GM19463 (cell line): Measurements from ENCODE around the gene PRICKLE3.
A peak's percentile ranks its signal among the peaks of the same experiment; 100 is the strongest.

ENCODE experiments used
- ATAC-seq: cut with Tn5 transposase; IDR thresholded peaks from one replicate; pipeline ENCODE4 v1.9.1; 2021; ENCODE audit warnings: mild to moderate bottlenecking, moderate library complexity; ENCODE audit not compliant: unreplicated experiment

PRICKLE3 gene

GRCh38 chrX:49186125-49187027, at the start of gene PRICKLE3:
PRICKLE3 (minus strand) TSS chrX:49186373; CDS start chrX:49186297, 76 bp downstream.
- peak; percentile 25 for ATAC-seq

GRCh38 chrX:49233887-49234555, 47.8 kb upstream of the PRICKLE3 start:
- no peak for ATAC-seq

DNA sequence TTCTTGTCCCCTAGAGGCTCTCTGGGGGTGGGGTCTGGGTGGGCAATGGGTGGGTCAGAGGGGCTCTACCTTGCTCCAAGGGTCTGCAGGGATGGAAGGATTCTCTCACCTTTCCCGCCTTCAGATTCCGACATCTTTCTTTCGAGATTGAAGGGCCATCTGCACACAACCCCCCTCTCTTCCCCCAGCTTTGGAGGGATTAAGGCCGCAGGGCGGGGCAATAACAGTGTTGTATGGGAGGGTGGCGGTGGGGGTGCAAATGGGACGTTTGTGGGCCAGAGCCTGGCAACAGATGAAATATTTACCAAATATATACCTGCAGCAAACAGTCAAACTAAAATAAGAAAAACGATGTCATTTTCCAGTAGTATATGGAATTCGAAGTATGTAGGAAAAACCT, 47.0 kb upstream of the PRICKLE3 start, which contains the start of gene CACNA1F:
TSS of gene CACNA1F (minus strand) at position 165 of the 400 bp plus-strand sequence. CDS start at position 134, 31 bp downstream.
- no peak for ATAC-seq

- no peak for ATAC-seq
Measured at GRCh38 chrX:49232525-49232924, 46.4 kb upstream of the PRICKLE3 start.

- no peak for ATAC-seq
Measured at GRCh38 chrX:49231333-49232000, 45.3 kb upstream of the PRICKLE3 start.

- peak; percentile 60 for ATAC-seq
Measured at GRCh38 chrX:49230500-49231232, 44.5 kb upstream of the PRICKLE3 start.

DNA sequence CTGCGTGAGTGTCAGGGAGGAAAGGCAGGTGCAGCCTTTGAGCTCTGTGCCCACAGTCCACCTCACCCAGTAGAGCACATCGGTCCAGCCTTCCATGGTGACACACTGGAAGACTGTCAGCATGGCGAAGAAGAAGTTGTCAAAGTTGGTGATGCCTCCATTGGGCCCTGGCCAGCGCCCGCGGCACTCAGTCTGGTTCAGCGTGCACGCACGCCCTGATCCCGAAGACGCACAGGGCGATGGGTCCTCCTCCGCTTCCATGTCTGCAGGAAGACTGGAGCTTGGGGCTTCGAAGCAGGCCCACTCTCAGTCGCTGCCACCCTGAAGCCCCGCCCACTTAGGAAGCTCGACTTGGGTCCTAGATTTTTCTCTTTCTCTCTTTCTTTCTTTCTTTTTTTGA, 42.0 kb upstream of the PRICKLE3 start:
- ATAC-seq = no peak

GRCh38 chrX:49227726-49228125, 41.6 kb upstream of the PRICKLE3 start:
- ATAC-seq = no peak

- ATAC-seq = no peak
Measured at GRCh38 chrX:49226946-49227345, 40.8 kb upstream of the PRICKLE3 start.

GRCh38 chrX:49225858-49226257, 39.7 kb upstream of the PRICKLE3 start:
- no peak for ATAC-seq

DNA sequence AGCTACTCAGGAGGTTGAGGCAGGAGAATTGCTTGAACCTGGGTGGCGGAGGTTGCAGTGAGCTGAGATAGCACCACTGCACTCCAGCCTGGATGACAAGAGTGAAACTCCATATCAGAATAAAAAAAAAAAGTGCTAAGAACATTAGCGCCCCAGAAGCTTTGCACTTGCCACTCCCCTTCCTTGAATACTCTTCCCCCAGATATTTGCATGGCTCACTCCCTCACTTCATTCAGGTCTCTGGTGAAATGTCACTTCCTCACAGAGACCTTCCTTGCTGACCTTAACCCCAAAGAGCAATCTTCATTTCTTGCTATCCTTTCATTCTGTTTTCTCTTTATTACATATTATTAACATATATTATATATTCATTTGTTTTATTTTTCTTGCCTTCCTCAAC, 35.7 kb upstream of the PRICKLE3 start:
- ATAC-seq = no peak

GRCh38 chrX:49220100-49220499, 33.9 kb upstream of the PRICKLE3 start:
- no peak for ATAC-seq

DNA sequence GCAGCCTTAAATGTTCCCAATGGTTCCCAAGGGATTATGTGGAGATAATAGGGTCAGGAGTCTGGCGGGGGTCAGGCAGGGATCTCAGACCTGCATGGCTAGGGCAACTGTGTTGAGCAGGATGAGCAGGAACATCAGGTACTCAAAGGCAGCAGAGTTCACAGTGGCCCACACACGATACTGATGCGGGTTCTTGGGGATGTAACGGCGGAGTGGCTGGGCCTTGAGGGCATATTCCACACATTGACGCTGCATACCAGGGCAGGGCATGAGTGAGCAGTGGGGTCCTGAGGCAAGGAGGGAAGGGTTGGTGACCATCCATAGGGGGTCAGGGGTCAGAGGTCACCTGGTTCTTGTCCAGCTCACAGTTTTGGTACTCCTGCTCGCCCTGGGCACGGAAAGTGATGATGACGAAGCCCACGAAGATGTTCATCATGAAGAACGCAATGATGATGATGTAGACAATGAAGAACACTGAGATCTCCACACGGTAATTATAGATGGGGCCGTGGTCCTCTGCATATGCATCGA, 28.9 kb upstream of the PRICKLE3 start:
- ATAC-seq = no peak

DNA sequence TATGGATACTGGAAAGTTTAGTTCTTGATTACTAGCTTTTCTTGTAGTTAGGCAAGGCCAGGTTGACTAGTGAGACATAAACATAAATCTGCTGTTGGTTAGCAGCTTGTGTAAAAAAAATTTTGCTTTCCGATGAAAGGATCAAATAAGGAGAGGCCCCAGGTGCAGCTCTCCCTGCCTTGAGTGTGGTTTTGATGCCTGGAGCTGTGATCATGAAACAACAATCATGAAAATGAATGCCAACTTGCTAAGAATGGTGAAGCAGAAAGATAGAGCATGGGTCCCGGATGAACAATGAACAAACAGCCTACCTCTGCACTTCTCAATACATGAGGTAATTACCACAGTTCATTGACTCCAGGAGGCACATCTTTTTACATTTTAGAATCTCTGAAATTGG, 28.2 kb upstream of the PRICKLE3 start:
- ATAC-seq = no peak

DNA sequence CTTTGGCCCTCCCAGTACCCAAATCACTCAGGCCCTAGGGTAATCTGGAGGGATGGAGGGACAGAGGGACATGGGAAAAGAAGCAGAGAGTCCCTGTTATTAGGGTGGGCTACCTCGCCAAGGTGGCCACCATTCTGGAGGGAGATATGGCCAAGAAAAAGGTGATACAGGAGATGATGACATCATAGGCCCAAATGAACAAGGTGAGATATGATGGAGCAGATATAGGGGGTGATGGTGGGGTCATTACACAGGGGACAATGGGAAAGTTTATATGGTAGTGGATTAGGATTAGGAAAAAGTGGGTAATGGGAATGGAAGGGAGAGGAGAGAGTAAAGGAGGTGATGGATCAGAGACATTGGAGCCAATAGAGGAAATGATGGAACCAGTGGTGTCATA, 26.7 kb upstream of the PRICKLE3 start:
- ATAC-seq = no peak

- ATAC-seq = no peak
Measured at GRCh38 chrX:49212209-49212608, 26.0 kb upstream of the PRICKLE3 start.

DNA sequence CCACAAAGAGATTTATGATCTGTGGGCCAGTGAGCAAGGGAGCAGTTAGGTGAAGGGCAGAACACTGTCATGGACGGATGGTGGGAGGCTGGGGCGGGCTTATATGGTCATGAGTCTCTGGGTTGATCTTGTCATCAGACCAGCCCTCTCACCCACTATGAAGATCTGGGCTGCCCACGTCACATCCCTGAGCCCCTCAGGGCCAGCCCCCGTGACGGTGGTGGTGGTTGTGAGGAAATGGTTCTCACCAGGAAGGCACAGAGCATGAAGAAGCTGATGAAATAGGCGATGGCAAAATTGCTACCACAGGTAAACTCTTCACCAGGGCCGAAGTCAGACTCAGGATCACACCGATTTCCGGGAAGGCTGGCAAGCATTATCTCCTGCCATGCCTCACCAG, 24.9 kb upstream of the PRICKLE3 start:
- ATAC-seq = no peak

DNA sequence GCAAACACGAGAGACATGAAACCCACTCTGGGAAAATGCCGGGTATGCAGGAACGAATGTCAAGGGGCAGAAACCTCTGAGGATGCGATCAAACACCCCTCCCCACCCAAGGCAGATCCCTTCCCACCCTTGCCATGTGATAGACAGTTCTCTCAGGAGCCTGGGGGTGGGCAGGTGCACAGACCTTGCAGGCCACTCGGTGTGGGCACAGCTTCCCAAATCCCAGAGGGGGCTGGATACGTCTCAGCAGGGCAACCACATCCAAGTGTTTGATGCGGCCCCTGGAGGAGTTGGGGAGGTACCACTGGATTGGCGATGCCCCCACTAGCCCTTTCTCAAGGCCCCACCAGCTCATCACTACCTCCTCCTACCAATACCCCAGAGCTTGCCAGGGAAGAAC, 24.2 kb upstream of the PRICKLE3 start:
- ATAC-seq = no peak

DNA sequence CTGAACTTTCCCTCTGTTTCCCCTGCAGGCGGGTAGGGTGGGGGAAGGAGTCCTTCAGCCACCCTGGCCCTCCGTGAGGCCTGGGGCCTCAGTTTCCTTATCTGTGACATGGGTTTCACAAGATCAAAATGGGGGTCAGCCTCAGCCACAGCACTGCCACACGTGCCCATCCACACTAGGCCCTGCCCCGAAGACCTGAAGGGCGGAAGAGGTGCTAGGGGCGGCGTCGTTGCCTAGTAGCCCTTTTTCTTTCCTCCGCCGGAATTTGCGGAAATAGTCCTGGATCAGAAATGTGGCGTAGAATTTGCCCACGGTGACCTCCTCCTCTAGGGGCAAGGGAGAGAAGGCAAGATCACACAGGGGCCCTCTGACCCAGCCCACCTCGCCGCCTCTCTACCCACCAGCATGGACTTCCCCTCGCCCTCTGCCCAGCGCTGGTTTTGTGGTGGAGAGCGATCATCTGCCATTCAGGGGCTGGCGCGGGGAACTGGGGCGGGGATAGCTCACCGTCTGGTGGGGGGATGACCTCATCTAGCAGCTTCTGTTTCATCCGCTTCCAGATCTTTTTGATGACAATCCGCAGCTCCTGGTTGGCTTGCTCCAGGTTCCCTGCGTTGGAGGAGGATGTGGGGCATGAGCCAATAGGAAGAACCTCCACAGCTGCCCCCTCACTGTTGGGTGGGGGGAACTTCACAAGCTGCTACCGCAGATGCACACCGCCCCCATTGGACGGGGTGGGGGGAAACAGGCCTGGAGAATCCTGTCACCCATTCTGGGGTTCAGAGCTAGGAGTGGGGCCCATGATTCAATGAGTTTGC, 23.5 kb upstream of the PRICKLE3 start:
- no peak for ATAC-seq

- no peak for ATAC-seq
Measured at GRCh38 chrX:49208399-49208798, 22.2 kb upstream of the PRICKLE3 start.
